ENCODE data around the gene NKD1. TPM values are rescaled to one million over a fixed set of nuclear protein-coding genes. Genes with fewer than 3 reads are reported as not detected.

Gene NKD1
- total and polyA plus RNA-seq, 4 donors = 2.3 to 14.1 (median 8.0) TPM

- ATAC-seq (ENCODE audit: insufficient read depth, low FRiP score) (no peak), DNase-seq (no peak)
- no peaks in the 10 kb centered on the region for H3K27me3 ChIP-seq (ENCODE audit: control insufficient read depth in 3 of 3, insufficient read depth in 3 of 3, low read length in 2 of 3)
- H3K36me3 ChIP-seq (ENCODE audit: control insufficient read depth in 4 of 4, insufficient read depth in 4 of 4, low read length in 4 of 4) = no peaks in the 10 kb centered on the region
- no peak overlapping the region for H3K4me3 ChIP-seq
- no peak for TF ChIP-seq CTCF (IDR thresholded peaks at IDR 0.05; ENCODE audit: control extremely low read depth, extremely low read depth)
- H3K27ac ChIP-seq (ENCODE audit: low read depth in 1 of 2, low read length in 1 of 2) = no peak overlapping the region
- H3K9me3 ChIP-seq (ENCODE audit: control insufficient read depth in 4 of 4, insufficient read depth in 3 of 4, low read length in 3 of 4) = peaks cover 0 to 4% (median 1%) of the 10 kb centered on the region in 4 donors
- 94 to 97% methylated on average over 6 of the region's 6 CpGs for WGBS, 2 donors
- no peak overlapping the region for H3K9ac ChIP-seq (ENCODE audit: insufficient read depth in 1 of 2, low read length in 2 of 2)
- no peaks in the 10 kb centered on the region for H3K4me1 ChIP-seq (ENCODE audit: control insufficient read depth in 5 of 5, insufficient read depth in 5 of 5, low read length in 5 of 5)
These were observed 21.4 kb upstream of the NKD1 start for GRCh38 chr16:50526796-50527195.

GRCh38 chr16:50528820-50529219, 19.4 kb upstream of the NKD1 start:
- ATAC-seq (ENCODE audit: insufficient read depth, low FRiP score) (no peak), DNase-seq (no peak)
- WGBS, 2 donors = 68 to 85% methylated on average over 1 of the region's 1 CpG
- no peaks in the 10 kb centered on the region for H3K4me1 ChIP-seq (ENCODE audit: control insufficient read depth in 5 of 5, insufficient read depth in 5 of 5, low read length in 5 of 5)
- H3K27me3 ChIP-seq (ENCODE audit: control insufficient read depth in 3 of 3, insufficient read depth in 3 of 3, low read length in 2 of 3) = no peaks in the 10 kb centered on the region
- H3K36me3 ChIP-seq (ENCODE audit: control insufficient read depth in 4 of 4, insufficient read depth in 4 of 4, low read length in 4 of 4) = no peaks in the 10 kb centered on the region
- no peak overlapping the region for H3K27ac ChIP-seq (ENCODE audit: low read depth in 1 of 2, low read length in 1 of 2)
- H3K9me3 ChIP-seq (ENCODE audit: control insufficient read depth in 4 of 4, insufficient read depth in 3 of 4, low read length in 3 of 4) = peaks cover 0 to 4% (median under 1%) of the 10 kb centered on the region in 4 donors
- H3K4me3 ChIP-seq = no peak overlapping the region
- TF ChIP-seq CTCF (IDR thresholded peaks at IDR 0.05; ENCODE audit: control extremely low read depth, extremely low read depth) = no peak
- no peak overlapping the region for H3K9ac ChIP-seq (ENCODE audit: insufficient read depth in 1 of 2, low read length in 2 of 2)

GRCh38 chr16:50529334-50529733, 18.9 kb upstream of the NKD1 start:
- H3K4me3 ChIP-seq = no peak overlapping the region
- no peaks in the 10 kb centered on the region for H3K4me1 ChIP-seq (ENCODE audit: control insufficient read depth in 5 of 5, insufficient read depth in 5 of 5, low read length in 5 of 5)
- DNase-seq (no peak), ATAC-seq (ENCODE audit: insufficient read depth, low FRiP score) (no peak)
- TF ChIP-seq CTCF (IDR thresholded peaks at IDR 0.05; ENCODE audit: control extremely low read depth, extremely low read depth) = no peak
- H3K27ac ChIP-seq (ENCODE audit: low read depth in 1 of 2, low read length in 1 of 2) = no peak overlapping the region
- no peaks in the 10 kb centered on the region for H3K27me3 ChIP-seq (ENCODE audit: control insufficient read depth in 3 of 3, insufficient read depth in 3 of 3, low read length in 2 of 3)
- H3K9me3 ChIP-seq (ENCODE audit: control insufficient read depth in 4 of 4, insufficient read depth in 3 of 4, low read length in 3 of 4) = peaks cover 0 to 4% (median under 1%) of the 10 kb centered on the region in 4 donors
- no peaks in the 10 kb centered on the region for H3K36me3 ChIP-seq (ENCODE audit: control insufficient read depth in 4 of 4, insufficient read depth in 4 of 4, low read length in 4 of 4)
- H3K9ac ChIP-seq (ENCODE audit: insufficient read depth in 1 of 2, low read length in 2 of 2) = no peak overlapping the region

Measured in lung (tissue), 12 donors.